ENCODE results near the gene TEX51. TPM values are rescaled to one million over a fixed set of nuclear protein-coding genes. Genes with fewer than 3 reads are reported as not detected.

Gene TEX51
- total RNA-seq, 3 donors from 2014 or later, result not detected

DNA sequence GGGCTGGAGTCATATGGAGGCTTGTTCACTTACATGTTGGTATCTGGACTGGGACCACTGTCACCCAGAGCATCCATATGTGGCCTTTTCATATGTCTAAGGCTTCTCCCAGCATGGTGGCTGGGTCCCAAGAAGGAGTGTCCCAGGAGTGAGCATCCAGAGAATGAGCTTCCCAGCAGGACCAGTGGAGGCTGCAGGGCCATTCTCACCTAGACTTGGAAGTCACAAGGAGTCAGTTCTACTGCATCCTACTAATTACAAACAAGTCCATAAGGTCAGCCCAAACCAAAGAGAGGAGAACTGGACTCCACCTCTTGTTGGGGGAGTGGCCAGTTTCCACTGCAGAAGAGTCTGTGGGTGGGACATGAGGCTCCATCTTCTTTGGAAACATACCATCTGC, 5.1 kb upstream of the TEX51 start:
- ATAC-seq (no peak), DNase-seq (no peak)
- Mint-ChIP-seq H3K9me3 (no peaks in the 10 kb centered on the region), H3K36me3 (ENCODE audit: insufficient read depth) (peaks cover 1% of the 10 kb centered on the region), H3K4me3 (no peak overlapping the region), H3K27me3 (ENCODE audit: low read depth) (peaks cover 2% of the 10 kb centered on the region), H3K4me1 (ENCODE audit: low read depth) (no peaks in the 10 kb centered on the region)

DNA sequence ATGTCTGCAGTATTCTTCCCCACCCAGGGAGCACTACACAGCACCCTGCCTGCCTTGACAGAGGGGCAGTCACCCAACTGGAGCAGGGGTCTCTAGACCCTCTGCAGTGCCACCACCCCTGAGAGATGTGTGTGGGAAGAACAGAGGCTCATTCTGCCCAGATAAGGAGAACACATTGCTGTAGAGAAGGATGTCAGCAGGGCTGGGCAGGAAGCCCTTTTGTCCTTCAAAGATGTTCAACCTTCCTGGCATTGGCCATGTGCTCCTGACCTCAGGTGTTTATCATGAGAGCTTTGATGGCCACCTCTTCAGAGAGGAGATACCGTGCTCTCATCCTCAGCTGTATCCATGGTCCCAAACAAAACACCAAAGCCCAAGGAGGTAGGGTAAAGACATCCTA, 4.6 kb upstream of the TEX51 start:
- Mint-ChIP-seq H3K9me3 (no peaks in the 10 kb centered on the region), H3K36me3 (ENCODE audit: insufficient read depth) (peaks cover 1% of the 10 kb centered on the region), H3K4me3 (no peak overlapping the region), H3K27me3 (ENCODE audit: low read depth) (peaks cover 2% of the 10 kb centered on the region), H3K4me1 (ENCODE audit: low read depth) (no peaks in the 10 kb centered on the region)
- DNase-seq (no peak), ATAC-seq (no peak)

DNA sequence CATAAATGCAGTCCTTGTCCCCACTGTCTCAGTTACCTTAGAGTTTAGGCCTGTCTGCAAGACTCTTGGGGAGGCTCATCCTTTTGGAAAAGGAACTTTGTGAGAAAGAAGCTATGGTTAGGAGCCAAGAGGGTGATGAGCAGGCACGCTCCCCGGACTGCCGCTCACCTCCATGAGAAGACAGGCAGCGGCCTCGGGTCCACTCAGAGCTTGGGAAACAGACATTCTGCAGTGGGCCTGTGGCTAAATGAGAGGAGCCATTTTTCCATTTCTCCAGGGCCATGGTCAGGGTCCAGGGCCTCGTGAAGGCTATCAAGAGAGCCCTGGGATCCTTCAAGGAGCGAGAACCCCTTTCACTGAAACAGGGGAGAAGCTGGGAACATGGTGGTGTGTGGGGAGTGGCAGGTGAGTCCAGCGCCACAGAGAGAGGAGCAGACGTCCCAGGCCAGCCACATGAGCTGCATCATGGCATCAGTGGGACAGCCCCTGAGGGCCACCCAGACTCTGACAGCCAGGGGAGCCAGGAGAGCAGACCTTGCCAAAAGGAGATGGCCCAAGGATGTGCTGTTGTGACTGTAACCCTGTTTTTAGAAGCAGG, 4.0 kb upstream of the TEX51 start:
- DNase-seq, result no peak
- H3K4me1 Mint-ChIP-seq (ENCODE audit: low read depth), result no peaks in the 10 kb centered on the region
- peaks cover 1% of the 10 kb centered on the region for H3K36me3 Mint-ChIP-seq (ENCODE audit: insufficient read depth)
- no peaks in the 10 kb centered on the region for H3K9me3 Mint-ChIP-seq
- no peak for ATAC-seq
- H3K4me3 Mint-ChIP-seq, result no peak overlapping the region
- peaks cover 2% of the 10 kb centered on the region for H3K27me3 Mint-ChIP-seq (ENCODE audit: low read depth)

DNA sequence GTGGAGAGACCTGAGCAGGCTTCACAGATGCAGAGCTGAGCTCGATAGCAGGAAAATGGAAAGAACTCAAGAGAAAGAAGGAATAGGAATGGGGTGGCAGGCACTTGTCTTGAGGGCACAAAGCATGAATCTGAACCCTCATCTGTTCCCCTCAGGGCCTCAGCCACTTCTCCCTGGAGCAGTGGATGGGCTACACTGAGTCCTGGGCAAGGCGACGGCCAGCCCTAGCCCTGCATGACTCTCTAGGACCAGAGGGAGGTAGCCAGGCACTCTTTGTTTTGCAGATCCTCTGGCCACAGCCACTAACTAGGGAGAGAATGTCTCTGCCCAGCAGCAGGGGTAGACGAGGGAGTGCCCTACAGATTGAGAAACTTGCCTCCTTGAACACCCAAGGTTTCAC, 3.4 kb upstream of the TEX51 start:
- Mint-ChIP-seq H3K4me1 (ENCODE audit: low read depth) (no peaks in the 10 kb centered on the region), H3K36me3 (ENCODE audit: insufficient read depth) (peaks cover 1% of the 10 kb centered on the region), H3K27me3 (ENCODE audit: low read depth) (peaks cover 5% of the 10 kb centered on the region), H3K4me3 (no peak overlapping the region), H3K9me3 (no peaks in the 10 kb centered on the region)
- ATAC-seq (no peak), DNase-seq (no peak)

DNA sequence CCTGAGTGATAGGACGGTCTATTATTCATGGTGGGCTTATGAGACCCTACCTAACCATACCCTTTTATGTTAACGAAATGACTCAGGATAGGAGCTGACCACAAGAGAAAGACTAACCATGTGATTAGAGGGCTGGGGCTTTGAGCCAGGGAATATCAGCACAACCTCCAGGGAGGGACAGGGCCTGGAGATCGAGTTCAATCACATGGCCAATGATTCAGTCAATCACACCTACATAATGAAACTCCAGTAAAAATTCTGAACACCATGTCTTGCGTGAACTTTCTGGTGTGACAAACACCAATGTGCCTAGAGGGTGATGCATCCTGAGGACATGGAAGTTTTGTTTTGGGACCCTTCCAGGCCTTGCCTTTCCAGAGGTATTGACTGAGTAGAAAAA, 2.2 kb upstream of the TEX51 start:
- DNase-seq, result no peak
- H3K9me3 Mint-ChIP-seq, result no peaks in the 10 kb centered on the region
- no peak overlapping the region for H3K4me3 Mint-ChIP-seq
- H3K4me1 Mint-ChIP-seq (ENCODE audit: low read depth), result no peaks in the 10 kb centered on the region
- peaks cover 1% of the 10 kb centered on the region for H3K36me3 Mint-ChIP-seq (ENCODE audit: insufficient read depth)
- H3K27me3 Mint-ChIP-seq (ENCODE audit: low read depth), result peaks cover 10% of the 10 kb centered on the region
- no peak for ATAC-seq

DNA sequence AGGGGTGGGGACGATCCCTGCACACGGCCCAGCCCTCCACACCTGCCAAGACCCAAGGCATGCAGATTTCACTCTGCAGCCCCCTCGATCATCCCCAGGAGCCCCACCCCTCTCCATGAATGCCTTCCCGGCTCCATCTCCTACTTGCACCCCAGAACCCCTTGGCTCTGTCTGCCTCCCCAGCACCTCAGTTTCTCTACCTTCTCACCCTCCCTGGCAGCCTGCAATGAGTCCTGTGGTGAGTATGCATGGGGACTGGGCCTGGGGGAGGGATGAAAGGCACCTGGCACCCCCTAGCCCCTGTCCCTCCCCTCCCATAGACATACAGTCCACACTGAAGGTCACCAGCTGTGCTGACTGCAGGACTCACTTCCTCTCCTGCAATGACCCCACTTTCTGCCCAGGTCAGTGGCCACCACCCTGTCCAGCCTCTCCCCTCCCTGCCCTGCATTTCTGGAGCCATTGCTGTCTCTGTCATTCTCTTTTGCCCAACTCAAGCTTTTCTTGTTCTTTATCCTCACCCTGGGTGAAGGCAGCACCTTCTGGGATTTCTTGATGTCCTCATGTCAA, 1.0 kb downstream of the TEX51 start:
- ATAC-seq, result no peak
- Mint-ChIP-seq H3K9me3 (peaks cover 5% of the 10 kb centered on the region), H3K27me3 (ENCODE audit: low read depth) (peaks cover 10% of the 10 kb centered on the region), H3K4me1 (ENCODE audit: low read depth) (no peaks in the 10 kb centered on the region), H3K4me3 (no peak overlapping the region), H3K36me3 (ENCODE audit: insufficient read depth) (peaks cover 1% of the 10 kb centered on the region)
- DNase-seq, result no peak

DNA sequence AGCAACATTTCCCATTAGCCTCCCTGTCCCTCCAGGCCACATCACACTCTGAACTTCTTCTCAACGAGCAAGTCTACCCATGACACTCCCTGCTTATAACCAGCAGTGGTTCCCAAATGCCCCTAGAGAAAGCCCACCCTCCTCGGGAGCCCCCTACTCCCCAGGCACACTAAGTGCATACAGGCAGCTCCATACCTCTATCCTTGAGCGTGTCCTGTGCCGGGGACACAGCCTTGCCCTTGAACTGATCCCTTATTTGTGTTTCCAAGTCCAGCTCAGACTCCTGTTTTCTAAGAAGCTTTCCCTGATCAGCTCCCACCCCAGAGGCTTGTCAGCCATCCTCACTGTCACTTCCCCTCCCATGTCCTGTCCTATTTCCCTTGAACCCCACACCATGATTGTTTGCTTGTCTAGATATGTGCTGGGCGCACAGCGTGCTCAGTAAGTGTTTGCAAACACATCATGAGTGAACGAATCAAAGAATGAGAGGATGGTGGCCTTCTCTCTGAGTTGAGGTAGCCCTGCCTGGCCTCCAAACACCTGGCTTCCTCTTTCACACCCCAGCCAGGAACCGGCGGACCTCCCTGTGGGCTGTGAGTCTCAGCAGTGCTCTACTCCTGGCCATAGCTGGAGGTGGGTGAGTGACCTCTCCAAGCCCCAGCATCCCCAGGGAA, 2.1 kb downstream of the TEX51 start:
- Mint-ChIP-seq H3K9me3 (peaks cover 5% of the 10 kb centered on the region), H3K27me3 (ENCODE audit: low read depth) (peaks cover 10% of the 10 kb centered on the region), H3K36me3 (ENCODE audit: insufficient read depth) (peaks cover 1% of the 10 kb centered on the region), H3K4me1 (ENCODE audit: low read depth) (no peaks in the 10 kb centered on the region), H3K4me3 (no peak overlapping the region)
- ATAC-seq (no peak), DNase-seq (no peak)

DNA sequence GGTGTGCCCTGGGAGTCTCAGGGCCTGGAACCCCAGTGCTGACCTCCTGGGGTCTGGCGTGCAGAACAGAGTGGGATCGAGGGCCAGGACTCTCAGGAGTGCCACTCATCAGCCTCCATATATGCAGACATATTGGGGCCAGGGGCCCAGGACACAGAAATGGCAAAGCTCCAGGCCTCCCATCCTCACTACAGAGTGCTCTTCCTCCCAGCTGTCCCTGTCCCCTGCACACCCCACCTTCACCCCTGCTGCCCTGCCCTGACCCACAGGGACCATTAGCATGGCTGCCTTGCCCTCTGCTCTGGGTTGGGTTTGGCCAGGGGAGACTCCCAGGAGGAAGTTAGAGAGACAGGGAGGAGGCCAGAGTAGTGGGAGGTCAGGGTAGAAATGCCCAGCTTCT, 2.8 kb downstream of the TEX51 start:
- H3K36me3 Mint-ChIP-seq (ENCODE audit: insufficient read depth), result peaks cover 1% of the 10 kb centered on the region
- ATAC-seq (no peak), DNase-seq (no peak)
- H3K9me3 Mint-ChIP-seq, result peaks cover 5% of the 10 kb centered on the region
- H3K4me3 Mint-ChIP-seq, result no peak overlapping the region
- H3K4me1 Mint-ChIP-seq (ENCODE audit: low read depth), result no peaks in the 10 kb centered on the region
- peaks cover 10% of the 10 kb centered on the region for H3K27me3 Mint-ChIP-seq (ENCODE audit: low read depth)

DNA sequence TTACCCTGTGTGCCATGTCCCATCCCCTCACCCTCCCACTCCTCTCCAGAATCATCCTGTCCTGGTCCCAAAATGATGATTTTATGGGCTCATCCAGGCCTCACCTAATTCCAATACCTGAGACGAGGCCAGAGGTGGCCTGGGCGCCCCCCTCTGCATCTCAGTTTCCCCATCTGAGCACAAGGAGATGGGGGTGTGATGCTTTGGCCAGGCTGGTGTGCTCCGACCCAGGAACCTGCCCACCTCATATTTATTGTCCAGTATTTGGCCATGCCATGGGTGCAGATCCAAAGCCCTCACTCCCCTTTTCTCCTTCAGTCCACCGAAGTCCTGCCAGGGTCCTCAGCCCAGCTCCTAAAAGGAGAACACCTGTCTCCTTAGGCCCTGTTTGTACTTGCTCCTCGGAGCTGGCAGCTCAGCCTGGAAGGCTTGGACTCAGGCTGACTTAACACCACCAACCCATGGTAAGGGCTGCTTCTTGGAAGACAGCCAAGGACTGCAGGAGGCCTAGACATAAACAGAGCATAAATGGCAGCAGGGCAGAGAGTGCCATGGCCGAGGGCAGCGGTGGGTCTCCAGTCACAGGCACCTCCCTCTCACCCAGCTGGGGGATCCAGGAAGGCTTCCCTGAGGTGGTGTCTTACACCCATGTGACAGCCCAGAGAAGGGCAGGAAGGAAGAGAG, 3.6 kb downstream of the TEX51 start:
- DNase-seq (no peak), ATAC-seq (no peak)
- Mint-ChIP-seq H3K27me3 (ENCODE audit: low read depth) (peaks cover 10% of the 10 kb centered on the region), H3K4me1 (ENCODE audit: low read depth) (no peaks in the 10 kb centered on the region), H3K4me3 (no peak overlapping the region), H3K36me3 (ENCODE audit: insufficient read depth) (peaks cover 1% of the 10 kb centered on the region), H3K9me3 (peaks cover 5% of the 10 kb centered on the region)

DNA sequence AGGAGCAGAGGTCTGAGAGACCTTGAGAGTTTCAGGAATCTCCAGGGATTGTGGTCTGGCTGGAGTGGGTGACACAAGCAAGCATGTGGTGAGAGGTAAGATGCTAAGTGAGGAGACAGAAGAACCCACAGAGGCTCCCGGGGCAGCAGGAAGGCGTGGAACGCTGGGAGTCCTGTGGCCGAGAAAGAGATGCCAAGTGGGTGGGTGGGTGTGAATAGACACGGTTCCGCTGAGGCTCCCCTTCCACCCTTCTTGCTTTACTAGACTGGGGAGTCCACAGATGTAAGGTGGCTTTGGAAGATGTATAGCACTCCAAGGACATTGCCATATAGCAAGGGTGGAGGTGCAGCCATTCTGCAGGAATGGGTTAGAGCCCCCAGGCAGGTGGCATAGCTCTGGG, 4.2 kb downstream of the TEX51 start:
- H3K27me3 Mint-ChIP-seq (ENCODE audit: low read depth), result peaks cover 10% of the 10 kb centered on the region
- H3K4me3 Mint-ChIP-seq, result no peak overlapping the region

DNA sequence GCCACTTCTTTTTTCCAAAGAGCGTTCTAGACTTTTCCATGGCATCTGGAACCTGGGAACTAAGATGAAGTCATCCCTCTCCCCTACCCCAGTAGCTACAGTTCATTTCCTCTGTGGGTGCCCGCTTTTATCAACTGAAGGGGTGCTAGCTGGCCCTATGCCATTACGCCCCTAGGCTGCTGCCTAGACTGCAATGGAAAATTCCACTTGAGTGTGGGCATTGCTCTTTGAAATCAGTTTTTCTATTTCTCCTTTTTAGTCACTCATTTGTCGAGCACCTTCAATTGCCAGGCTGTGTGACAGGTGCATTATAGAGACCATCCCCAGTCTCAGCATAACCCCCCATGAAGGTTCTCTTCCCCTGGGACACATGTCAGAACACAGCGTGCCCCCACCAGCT, 7.3 kb downstream of the TEX51 start:
- H3K27me3 Mint-ChIP-seq (ENCODE audit: low read depth), result peaks cover 2% of the 10 kb centered on the region
- H3K36me3 Mint-ChIP-seq (ENCODE audit: insufficient read depth), result no peaks in the 10 kb centered on the region
- H3K9me3 Mint-ChIP-seq, result peaks cover 5% of the 10 kb centered on the region
- H3K4me3 Mint-ChIP-seq, result no peak overlapping the region
- H3K4me1 Mint-ChIP-seq (ENCODE audit: low read depth), result peaks cover 1% of the 10 kb centered on the region
- DNase-seq (no peak), ATAC-seq (no peak)

More for the DNA sequence above, 4.2 kb downstream of the TEX51 start:
- no peak for DNase-seq
- Mint-ChIP-seq H3K9me3 (peaks cover 5% of the 10 kb centered on the region), H3K36me3 (ENCODE audit: insufficient read depth) (peaks cover 1% of the 10 kb centered on the region), H3K4me1 (ENCODE audit: low read depth) (no peaks in the 10 kb centered on the region)
- no peak for ATAC-seq

DNA sequence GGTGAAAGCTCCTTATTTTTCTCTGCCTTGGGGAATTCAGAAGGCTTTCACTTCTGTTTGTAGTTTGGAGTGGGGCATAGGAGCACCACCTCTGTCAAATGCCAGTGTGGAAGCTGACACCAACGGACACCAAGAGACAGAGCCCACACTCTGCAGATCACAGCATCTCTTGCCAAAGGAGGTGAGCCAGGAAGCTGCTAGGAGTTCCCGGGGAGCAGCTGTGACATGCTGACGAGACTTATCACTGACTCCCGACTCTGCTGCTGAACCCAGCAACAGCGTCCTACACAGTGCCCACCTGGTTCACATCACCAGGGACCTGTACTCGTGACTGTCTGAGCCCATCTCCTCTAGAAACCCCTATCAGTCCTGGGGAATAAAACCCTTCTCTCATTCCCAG, 8.1 kb downstream of the TEX51 start:
- Mint-ChIP-seq H3K4me1 (ENCODE audit: low read depth) (peaks cover 1% of the 10 kb centered on the region), H3K9me3 (peaks cover 5% of the 10 kb centered on the region), H3K36me3 (ENCODE audit: insufficient read depth) (no peaks in the 10 kb centered on the region), H3K4me3 (no peak overlapping the region), H3K27me3 (ENCODE audit: low read depth) (peaks cover 2% of the 10 kb centered on the region)
- ATAC-seq, result no peak
- no peak for DNase-seq

DNA sequence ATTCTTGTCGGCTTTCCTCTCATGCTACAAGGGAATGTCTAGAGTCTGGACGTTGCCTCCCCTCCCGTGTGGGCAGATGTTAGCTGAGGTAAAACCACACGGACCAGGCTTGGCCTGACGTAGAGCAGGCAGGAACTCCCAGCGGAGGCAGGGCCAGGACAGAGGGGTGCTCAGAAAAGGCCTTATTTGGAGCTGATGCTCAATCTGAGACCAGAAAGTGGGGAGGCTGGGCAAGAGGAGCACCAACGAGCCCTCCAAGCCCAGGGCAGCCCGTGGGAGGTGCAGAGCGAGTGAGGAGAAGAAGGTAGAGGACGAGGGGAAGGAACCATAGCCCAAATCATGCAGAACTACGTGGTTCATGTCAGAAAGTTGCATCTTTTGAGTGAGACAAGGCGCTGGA, 9.0 kb downstream of the TEX51 start:
- H3K4me3 Mint-ChIP-seq, result no peak overlapping the region

DNA sequence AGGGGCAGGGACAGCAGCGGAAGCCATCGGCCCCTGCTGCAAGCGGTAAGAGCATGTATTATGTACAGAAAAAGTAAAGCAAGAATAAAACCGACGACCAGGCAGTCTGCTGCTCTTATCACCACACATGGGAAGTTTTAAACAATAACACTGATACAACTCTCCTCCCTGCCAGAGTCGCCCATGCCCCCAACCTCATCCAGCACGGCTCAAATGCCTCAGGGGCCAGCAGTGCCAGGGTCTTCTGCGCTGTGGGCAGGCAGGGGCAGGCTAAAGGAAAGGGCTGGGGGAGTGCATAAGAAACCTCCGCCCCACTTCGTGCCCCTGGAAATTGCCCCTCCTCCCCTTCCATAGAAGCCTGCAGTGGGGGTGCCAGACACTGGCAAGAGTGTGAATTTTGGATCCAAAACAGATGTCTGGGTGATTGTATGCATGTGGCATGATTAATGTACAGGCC, 10.1 kb downstream of the TEX51 start:
- DNase-seq (no peak), ATAC-seq (no peak)
- Mint-ChIP-seq H3K4me1 (ENCODE audit: low read depth) (peaks cover 1% of the 10 kb centered on the region), H3K27me3 (ENCODE audit: low read depth) (peaks cover 2% of the 10 kb centered on the region), H3K4me3 (no peak overlapping the region), H3K9me3 (no peaks in the 10 kb centered on the region), H3K36me3 (ENCODE audit: insufficient read depth) (no peaks in the 10 kb centered on the region)

More for the DNA sequence above, 9.0 kb downstream of the TEX51 start:
- Mint-ChIP-seq H3K36me3 (ENCODE audit: insufficient read depth) (no peaks in the 10 kb centered on the region), H3K4me1 (ENCODE audit: low read depth) (peaks cover 1% of the 10 kb centered on the region), H3K9me3 (peaks cover 5% of the 10 kb centered on the region), H3K27me3 (ENCODE audit: low read depth) (peaks cover 2% of the 10 kb centered on the region)
- ATAC-seq (no peak), DNase-seq (no peak)

DNA sequence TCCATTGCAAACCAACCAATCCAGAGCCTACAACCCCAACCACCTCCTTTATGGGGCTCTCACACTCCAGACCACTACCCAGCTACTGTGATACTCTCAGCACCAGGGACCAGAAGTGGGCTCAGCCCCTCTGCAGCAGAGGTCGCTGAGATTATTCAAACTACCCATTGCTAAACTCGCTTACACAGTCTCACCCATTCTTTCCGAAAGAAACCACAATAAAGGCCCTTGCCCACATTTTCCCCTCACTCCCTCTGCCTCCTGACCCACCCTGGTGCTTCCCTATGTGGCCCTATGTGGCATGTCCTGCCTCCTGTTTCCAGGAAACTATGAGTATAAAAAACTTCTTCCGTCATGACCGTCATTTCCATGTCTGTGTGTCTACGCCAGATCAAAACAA, 10.7 kb downstream of the TEX51 start:
- no peak overlapping the region for H3K4me3 Mint-ChIP-seq
- H3K27me3 Mint-ChIP-seq (ENCODE audit: low read depth), result peaks cover 2% of the 10 kb centered on the region
- no peak for ATAC-seq
- H3K9me3 Mint-ChIP-seq, result no peaks in the 10 kb centered on the region
- no peaks in the 10 kb centered on the region for H3K36me3 Mint-ChIP-seq (ENCODE audit: insufficient read depth)
- no peak for DNase-seq
- H3K4me1 Mint-ChIP-seq (ENCODE audit: low read depth), result peaks cover 1% of the 10 kb centered on the region
